COLO829 (cell line): ENCODE results near the gene BRAT1.
"Not testable (repeated sequence)": the region's sequence is repeated elsewhere in the genome, so short reads cannot be mapped to it uniquely, and the experiment has no call there.

ENCODE experiments used
- DNase-seq: peaks from one replicate; pipeline ENCODE4 v3.0.0; 2012; ENCODE audit warnings: low spot score

Gene BRAT1

DNA sequence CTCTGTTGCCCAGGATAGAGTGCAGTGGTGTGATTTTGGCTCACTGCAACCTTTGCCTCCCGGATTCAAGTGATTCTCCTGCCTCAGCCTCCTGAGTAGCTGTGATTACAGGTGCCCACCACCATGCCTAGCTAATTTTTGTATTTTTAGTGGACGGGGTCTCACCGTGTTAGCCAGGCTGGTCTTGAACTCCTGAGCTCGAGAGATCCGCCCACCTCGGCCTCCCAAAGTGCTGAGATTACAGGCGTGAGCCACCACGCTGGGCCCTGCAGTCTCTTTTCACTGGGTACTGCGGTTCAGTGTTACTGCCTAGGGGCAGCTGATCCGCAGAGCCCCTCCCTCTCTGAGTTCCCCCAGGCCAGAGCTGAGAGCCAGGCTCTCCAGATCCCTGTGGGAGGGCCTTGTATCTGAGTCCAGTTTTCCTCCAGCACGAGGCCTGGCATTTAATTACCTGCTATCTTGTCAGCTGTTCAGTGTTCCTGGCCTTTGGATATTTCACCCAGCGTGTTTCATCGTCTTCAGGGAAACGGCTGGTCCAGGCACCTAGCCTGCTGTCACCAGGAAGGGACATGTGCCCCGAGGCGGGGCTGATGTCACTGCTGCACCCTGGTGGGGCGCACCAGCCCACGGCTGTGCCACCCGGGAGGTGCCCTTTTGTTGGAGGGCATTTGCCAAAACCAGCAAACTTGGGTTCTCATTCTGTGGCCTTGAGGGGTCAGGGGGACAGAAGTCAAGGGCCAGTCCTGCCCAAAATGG lies 19.3 kb downstream of the BRAT1 start:
- DNase-seq: not testable (repeated sequence)

- not testable (repeated sequence) for DNase-seq
Observed at GRCh38 chr7:2534214-2534613, 21.1 kb downstream of the BRAT1 start.

- not testable (repeated sequence) for DNase-seq
Observed at GRCh38 chr7:2533566-2533965, 21.8 kb downstream of the BRAT1 start.

GRCh38 chr7:2532816-2533215 lies 22.5 kb downstream of the BRAT1 start:
- DNase-seq: not testable (repeated sequence)

GRCh38 chr7:2532199-2532772 lies 23.0 kb downstream of the BRAT1 start:
- DNase-seq: not testable (repeated sequence)

DNA sequence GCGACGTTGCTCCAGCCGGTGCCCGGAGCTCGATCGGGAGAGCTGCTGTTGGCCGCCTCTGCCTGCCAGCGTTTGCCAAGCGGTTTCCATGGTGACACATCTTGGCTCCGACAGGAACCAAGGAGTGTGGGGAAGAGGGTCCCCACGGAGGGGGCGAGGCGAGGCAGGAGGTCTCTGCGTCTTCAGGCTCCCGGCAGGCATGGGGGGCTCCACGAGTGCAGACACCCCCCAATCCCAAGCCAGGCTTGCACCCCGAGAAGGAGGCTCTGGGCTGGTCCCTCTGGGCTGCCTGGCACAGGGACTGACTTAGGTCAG lies 23.6 kb downstream of the BRAT1 start:
- DNase-seq: not testable (repeated sequence)

- DNase-seq: not testable (repeated sequence)
Observed at GRCh38 chr7:2530994-2531795, 24.1 kb downstream of the BRAT1 start.

DNA sequence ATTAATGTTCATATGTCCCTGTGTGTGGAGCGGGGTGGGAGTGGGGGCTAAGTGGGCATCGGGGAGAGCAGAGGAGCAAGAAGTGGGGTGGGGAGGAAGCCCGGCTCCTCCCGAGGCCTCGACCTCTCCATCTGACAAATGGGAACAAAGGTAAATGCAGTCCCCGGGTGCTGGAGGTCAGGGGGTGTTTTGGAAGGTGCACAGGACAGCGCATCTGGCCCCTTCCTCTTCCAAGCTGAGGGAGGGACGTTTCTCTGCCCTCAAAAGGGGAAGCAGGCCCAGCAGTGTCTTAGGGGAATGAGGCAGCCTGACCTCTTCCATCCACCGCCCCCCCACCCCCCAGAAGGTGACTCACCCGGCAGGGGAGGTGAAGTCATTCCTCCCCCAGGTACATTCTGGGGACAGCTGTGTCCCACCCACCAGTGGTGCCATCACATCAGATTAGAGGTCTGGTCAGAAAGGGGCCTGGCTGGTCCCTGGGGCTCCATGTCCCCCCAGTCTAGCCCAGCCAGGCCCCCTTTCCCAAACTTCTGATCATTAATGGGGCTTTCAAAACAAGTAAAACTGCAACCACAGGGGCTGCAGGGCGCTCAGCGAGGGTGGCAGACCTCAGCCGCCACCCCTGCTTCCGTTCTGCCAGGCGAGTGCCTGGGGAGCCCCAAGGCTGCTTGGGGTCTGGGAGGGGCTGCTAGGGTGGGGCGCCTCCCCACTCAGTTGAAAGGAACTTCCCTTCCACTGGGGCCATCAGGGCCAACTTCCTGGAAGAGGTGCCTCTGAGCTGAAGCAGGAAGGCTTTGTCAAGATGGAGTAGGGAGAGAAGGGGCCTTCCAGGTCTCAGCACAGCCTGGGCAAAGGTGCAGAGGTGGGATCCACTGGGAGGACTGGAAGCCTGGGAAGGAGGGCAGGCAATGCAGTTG lies 25.0 kb downstream of the BRAT1 start:
- no peak for DNase-seq

GRCh38 chr7:2529161-2530070 lies 25.9 kb downstream of the BRAT1 start:
- no peak for DNase-seq

- DNase-seq: no peak
Observed at GRCh38 chr7:2528481-2529095, 26.7 kb downstream of the BRAT1 start.

GRCh38 chr7:2527505-2528467 lies 27.5 kb downstream of the BRAT1 start:
- no peak for DNase-seq

DNA sequence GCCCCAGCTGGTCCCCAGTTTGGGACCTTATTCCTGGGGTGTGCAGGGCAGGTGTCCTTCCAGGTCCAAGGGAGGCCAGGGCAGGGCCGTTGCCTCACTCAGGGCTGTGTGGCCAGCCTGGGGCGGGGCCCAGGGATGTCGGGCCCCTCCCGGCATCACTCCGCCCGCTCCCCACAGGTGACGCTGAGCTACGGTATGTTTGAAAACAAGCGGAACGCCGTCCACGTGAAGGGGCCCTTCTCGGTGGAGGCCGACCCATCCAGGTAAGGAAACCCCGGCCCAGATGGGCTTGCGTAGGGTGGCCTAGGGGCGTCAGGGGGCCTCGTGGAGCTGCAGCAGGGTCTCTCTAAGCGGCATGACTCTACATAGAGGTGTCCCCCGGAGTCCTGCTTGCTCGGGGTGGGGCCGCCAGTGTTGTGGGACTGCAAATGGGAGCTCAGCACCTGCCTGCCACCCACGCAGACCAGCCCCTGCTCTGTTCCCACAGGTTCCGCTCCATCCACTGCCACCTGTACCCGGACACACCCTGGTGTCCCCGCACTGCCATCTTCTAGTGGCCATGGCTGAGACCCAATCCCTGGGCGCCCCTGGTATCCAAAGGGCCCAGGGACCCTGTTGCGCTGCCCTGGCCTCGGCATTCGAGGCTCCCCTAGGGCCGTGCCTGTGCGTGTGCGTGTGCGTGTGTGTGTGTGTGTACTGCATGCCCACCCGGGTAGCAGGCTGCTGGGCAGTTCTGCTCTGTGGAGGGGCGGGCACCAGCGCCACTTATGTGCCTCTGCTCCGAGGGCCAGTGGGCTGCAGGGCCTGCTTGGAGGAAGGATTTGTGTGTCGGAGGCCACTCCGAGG lies 28.4 kb downstream of the BRAT1 start:
- DNase-seq: no peak

DNA sequence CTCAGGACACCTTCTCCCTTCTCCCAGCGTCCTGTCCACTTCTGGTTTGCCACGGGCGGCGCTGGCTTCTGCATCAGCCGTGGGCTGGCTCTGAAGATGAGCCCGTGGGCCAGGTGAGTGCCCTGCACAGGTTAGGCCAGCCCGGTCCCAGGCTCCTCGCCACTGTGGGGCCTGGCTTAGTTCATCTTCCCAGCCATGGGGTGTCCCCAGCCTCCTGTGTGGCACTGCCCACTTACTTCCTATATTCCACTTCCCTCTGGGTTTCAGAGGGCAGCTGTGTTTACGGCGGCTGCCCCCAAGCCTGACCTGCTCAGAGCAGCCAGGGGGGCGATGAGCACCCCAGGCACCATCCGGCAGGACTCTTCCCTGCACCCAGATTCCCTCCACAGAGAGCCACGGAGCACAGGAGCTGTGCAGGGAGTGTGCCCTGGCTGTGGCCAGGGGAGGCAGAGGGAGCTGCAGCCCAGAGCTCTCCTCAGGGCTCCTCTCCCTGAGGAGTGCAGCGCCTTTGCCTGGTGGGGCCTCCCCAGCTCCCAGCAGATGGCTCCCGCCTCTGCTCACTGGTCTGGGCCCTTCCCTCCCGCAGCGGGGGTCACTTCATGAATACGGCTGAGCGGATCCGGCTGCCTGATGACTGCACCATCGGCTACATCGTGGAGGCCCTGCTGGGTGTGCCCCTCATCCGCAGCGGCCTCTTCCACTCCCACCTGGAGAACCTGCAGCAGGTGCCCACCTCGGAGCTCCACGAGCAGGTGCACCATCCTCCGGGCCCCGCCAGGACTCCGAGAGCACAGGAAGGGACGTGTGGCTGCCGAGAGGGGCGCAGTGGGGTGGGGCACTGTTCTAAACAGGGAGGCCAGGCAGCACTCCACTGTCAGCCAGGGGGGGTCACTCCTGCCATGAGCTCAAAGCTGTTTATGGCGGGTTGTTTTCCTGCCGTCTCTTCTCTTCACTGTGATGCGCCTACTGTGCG lies 29.4 kb downstream of the BRAT1 start:
- DNase-seq: no peak

GRCh38 chr7:2524808-2525657 lies 30.3 kb downstream of the BRAT1 start:
- DNase-seq: no peak

- no peak for DNase-seq
Observed at GRCh38 chr7:2523941-2524807, 31.1 kb downstream of the BRAT1 start.
